OCI-LY1 (cell line): ENCODE measurements around the gene ZNF562.

ENCODE experiments used
- EZH2 ChIP-seq: fragments of 200-600 bp; sonication (generic), shearing (Covaris generic); IDR thresholded peaks from 2 replicates; pipeline ENCODE4 v1.8.0; 2017; ENCODE audit warnings: borderline replicate concordance, mixed run types, mild to moderate bottlenecking, antibody characterized with exemption, low read length, moderate library complexity, mixed read lengths
- TF ChIP-seq, protein P1 (sequence below): fragments of 200-600 bp; sonication (generic), shearing (Covaris generic); IDR thresholded peaks from 2 replicates; pipeline ENCODE4 v1.5.1; 2017; ENCODE audit warnings: mild to moderate bottlenecking, antibody characterized with exemption, low read length, moderate library complexity, mixed read lengths

DNA sequence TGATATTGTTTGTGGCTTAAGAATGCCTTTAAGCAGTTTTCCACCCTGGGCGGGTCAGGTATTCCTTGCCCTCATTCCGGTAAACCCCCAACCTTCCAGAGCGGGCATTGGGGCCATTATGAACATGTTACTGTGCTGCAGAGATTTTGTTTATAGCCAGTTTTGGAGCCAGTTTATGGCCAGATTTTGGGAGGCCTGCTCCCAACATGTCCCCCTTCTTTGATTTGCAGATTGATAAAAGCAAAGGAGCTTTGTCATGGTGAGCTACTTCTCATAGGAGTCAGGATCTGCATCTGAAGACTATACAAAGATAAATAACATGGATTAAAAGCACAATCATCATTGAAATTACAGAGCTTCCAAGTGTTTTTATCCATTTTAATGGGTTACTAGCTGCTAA, 36.9 kb upstream of the ZNF562 start:
- TF ChIP-seq, protein P1, sequence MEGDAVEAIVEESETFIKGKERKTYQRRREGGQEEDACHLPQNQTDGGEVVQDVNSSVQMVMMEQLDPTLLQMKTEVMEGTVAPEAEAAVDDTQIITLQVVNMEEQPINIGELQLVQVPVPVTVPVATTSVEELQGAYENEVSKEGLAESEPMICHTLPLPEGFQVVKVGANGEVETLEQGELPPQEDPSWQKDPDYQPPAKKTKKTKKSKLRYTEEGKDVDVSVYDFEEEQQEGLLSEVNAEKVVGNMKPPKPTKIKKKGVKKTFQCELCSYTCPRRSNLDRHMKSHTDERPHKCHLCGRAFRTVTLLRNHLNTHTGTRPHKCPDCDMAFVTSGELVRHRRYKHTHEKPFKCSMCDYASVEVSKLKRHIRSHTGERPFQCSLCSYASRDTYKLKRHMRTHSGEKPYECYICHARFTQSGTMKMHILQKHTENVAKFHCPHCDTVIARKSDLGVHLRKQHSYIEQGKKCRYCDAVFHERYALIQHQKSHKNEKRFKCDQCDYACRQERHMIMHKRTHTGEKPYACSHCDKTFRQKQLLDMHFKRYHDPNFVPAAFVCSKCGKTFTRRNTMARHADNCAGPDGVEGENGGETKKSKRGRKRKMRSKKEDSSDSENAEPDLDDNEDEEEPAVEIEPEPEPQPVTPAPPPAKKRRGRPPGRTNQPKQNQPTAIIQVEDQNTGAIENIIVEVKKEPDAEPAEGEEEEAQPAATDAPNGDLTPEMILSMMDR, result no peak
- no peak for TF ChIP-seq EZH2
